ENCODE data around the gene PSMB11.

DNA sequence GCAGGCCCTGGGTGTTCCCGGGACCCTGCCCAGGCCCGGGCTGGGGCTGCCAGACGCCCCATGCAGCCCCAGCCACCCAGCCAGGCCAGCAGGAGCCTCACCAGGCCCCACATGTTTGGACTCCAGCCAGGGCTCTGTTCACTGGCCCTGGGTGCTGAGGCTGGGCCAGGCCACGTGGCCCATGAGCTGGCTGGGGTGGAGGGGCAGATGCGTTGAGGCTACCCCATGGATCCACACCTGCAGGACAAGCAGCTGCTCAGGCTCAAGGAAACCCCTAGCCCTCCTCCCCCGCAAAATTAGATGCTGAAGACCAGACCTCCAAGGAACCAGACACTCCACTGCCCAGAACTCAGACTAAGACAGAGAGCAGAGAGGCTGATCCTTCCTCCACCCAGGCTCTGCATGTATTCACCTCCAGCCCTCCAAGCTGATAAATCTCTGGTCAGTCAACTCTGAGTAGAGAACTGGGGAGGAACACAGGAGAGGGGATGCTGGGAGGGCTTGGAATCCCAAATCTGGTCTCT, 13.7 kb downstream of the PSMB11 start:
- TF ChIP-seq, protein P1, sequence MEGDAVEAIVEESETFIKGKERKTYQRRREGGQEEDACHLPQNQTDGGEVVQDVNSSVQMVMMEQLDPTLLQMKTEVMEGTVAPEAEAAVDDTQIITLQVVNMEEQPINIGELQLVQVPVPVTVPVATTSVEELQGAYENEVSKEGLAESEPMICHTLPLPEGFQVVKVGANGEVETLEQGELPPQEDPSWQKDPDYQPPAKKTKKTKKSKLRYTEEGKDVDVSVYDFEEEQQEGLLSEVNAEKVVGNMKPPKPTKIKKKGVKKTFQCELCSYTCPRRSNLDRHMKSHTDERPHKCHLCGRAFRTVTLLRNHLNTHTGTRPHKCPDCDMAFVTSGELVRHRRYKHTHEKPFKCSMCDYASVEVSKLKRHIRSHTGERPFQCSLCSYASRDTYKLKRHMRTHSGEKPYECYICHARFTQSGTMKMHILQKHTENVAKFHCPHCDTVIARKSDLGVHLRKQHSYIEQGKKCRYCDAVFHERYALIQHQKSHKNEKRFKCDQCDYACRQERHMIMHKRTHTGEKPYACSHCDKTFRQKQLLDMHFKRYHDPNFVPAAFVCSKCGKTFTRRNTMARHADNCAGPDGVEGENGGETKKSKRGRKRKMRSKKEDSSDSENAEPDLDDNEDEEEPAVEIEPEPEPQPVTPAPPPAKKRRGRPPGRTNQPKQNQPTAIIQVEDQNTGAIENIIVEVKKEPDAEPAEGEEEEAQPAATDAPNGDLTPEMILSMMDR (IDR thresholded peaks at IDR 0.05), result no peak
- TF ChIP-seq EZH2 (IDR thresholded peaks at IDR 0.05), result no peak

Measured in neural progenitor cell (in vitro differentiated cells).